GM18873 (cell line): Measurements from ENCODE around the gene C2CD5.

Experiments used
- ATAC-seq: cut with Tn5 transposase; IDR thresholded peaks from one replicate; pipeline ENCODE4 v1.9.1; 2021; ENCODE audit warnings: mild to moderate bottlenecking, moderate library complexity, moderate number of reproducible peaks; ENCODE audit not compliant: unreplicated experiment, low FRiP score

The C2CD5 gene

GRCh38 chr12:22435583-22435982 lies 108.8 kb downstream of the C2CD5 start:
- ATAC-seq, result no peak

GRCh38 chr12:22431693-22432251 lies 112.6 kb downstream of the C2CD5 start:
- no peak for ATAC-seq

- ATAC-seq, result no peak
These were observed 127.5 kb downstream of the C2CD5 start for GRCh38 chr12:22416801-22417200.

GRCh38 chr12:22415342-22416309 lies 128.7 kb downstream of the C2CD5 start:
- no peak for ATAC-seq

- no peak for ATAC-seq
These were observed 129.6 kb downstream of the C2CD5 start for GRCh38 chr12:22414742-22415141.

- no peak for ATAC-seq
These were observed 130.8 kb downstream of the C2CD5 start for GRCh38 chr12:22413592-22413991.

GRCh38 chr12:22412581-22412980 lies 131.8 kb downstream of the C2CD5 start:
- no peak for ATAC-seq

GRCh38 chr12:22410486-22410885 lies 133.9 kb downstream of the C2CD5 start:
- ATAC-seq, result no peak

- ATAC-seq, result peak; percentile 65
These were observed 134.8 kb downstream of the C2CD5 start for GRCh38 chr12:22409377-22410164.

GRCh38 chr12:22408610-22409376 lies 135.5 kb downstream of the C2CD5 start:
- ATAC-seq, result no peak

- ATAC-seq, result no peak
These were observed 136.9 kb downstream of the C2CD5 start for GRCh38 chr12:22407397-22407796.

GRCh38 chr12:22406627-22407026 lies 137.7 kb downstream of the C2CD5 start:
- no peak for ATAC-seq

- ATAC-seq, result no peak
These were observed 144.7 kb downstream of the C2CD5 start for GRCh38 chr12:22399464-22400180.
